Small intestine (tissue), 7 donors: ENCODE results near the gene OOSP1. TPM values are rescaled to one million over a fixed set of nuclear protein-coding genes. Genes with fewer than 3 reads are reported as not detected.

Experiments
- DNase-seq, 2 donors: peaks; one replicate each; pipeline versions ENCODE4 v3.0.0 to v3.0.0-alpha.2; 2013
- FAIRE-seq: peaks from 2 replicates; lab custom pipeline; 2012; peaks lifted over from hg19 to GRCh38; lab: Jason Lieb, UNC
- H3K27ac ChIP-seq, 3 donors: one replicate each; pipeline ENCODE4 v1.5.1; 2013; ENCODE audit warnings: low read length in 2 of 3, mild to moderate bottlenecking in 2 of 3, control low read depth in 1 of 3, inconsistent platforms in 1 of 3, low read depth in 1 of 3, moderate library complexity in 1 of 3
- H3K27me3 ChIP-seq, 3 donors: one replicate each; pipeline ENCODE4 v1.6.1; 2013; ENCODE audit warnings: low read length in 3 of 3, inconsistent platforms in 1 of 3; ENCODE audit not compliant: control insufficient read depth in 3 of 3, insufficient read depth in 3 of 3
- H3K36me3 ChIP-seq, 3 donors: one replicate each; pipeline ENCODE4 v1.6.1; 2013; ENCODE audit warnings: low read length in 3 of 3, inconsistent platforms in 1 of 3, low read depth in 1 of 3, mild to moderate bottlenecking in 1 of 3, moderate library complexity in 1 of 3; ENCODE audit not compliant: control insufficient read depth in 3 of 3, insufficient read depth in 2 of 3
- H3K4me1 ChIP-seq, 3 donors: one replicate each; pipeline ENCODE4 v1.6.1; 2013; ENCODE audit warnings: low read length in 2 of 3, inconsistent platforms in 1 of 3, low read depth in 1 of 3, mild to moderate bottlenecking in 1 of 3, moderate library complexity in 1 of 3; ENCODE audit not compliant: control insufficient read depth in 3 of 3, insufficient read depth in 2 of 3
- H3K4me3 ChIP-seq, 3 donors: one replicate each; pipeline ENCODE4 v1.5.1; 2013; ENCODE audit warnings: low read length in 3 of 3, control low read depth in 1 of 3, inconsistent platforms in 1 of 3, low read depth in 1 of 3, mild to moderate bottlenecking in 1 of 3, moderate library complexity in 1 of 3
- H3K9me3 ChIP-seq, 2 donors: one replicate each; pipeline ENCODE4 v1.6.1; 2013; ENCODE audit warnings: low read depth in 1 of 2, low read length in 1 of 2; ENCODE audit not compliant: control insufficient read depth in 2 of 2, insufficient read depth in 1 of 2
- WGBS, 3 donors: extraction: QIAGEN DNeasy Blood & Tissue Kit; methylation state at CpG; one replicate each; pipeline ENCODE4 v1.1.7; 2013; 5-methylcytosine and 5-hydroxymethylcytosine counted together
- polyA plus RNA-seq, 4 donors: library from polyadenylated mRNA; stranded (reverse) in 3 of 4; unstranded in 1 of 4; fragments of 200-250 nt in 3 of 4; fragments of 120-200 nt in 1 of 4; gene quantifications; one replicate each; pipeline versions ENCODE4 v1.2.1 to v1.2.3, GENCODE V29; 2013
- donor health status: healthy with polysubstance abuse.
- donor health status: control.
- donor health status: control.
- donor health status: Bipolar disorder and iron deficiency.
- donor health status: healthy.

The OOSP1 gene
- polyA plus RNA-seq, 4 donors = not detected

- 86 to 100% (median 93%) methylated on average over 1 of the region's 1 CpG for WGBS, 3 donors
- FAIRE-seq (no peak), DNase-seq (no peak)
- Histone ChIP-seq H3K9me3 (no peaks in the 10 kb centered on the region), H3K36me3 (no peaks in the 10 kb centered on the region), H3K27me3 (peaks cover 0 to 3% (median 0%) of the 10 kb centered on the region in 3 donors), H3K4me3 (no peak overlapping the region), H3K27ac (no peak overlapping the region), H3K4me1 (no peaks in the 10 kb centered on the region)
Measured at GRCh38 chr11:59983212-59983611, 45.0 kb downstream of the OOSP1 start.

GRCh38 chr11:59984368-59984767 lies 46.1 kb downstream of the OOSP1 start:
- no peak for DNase-seq
- Histone ChIP-seq H3K36me3 (no peaks in the 10 kb centered on the region), H3K9me3 (no peaks in the 10 kb centered on the region), H3K4me3 (no peak overlapping the region), H3K27ac (no peak overlapping the region), H3K4me1 (no peaks in the 10 kb centered on the region), H3K27me3 (peaks cover 0 to 3% (median 0%) of the 10 kb centered on the region in 3 donors)
- no peak for FAIRE-seq
- WGBS, 3 donors = 86 to 92% (median 91%) methylated on average over 3 of the region's 3 CpGs

- no peak for FAIRE-seq
- Histone ChIP-seq H3K27me3 (no peaks in the 10 kb centered on the region), H3K36me3 (no peaks in the 10 kb centered on the region), H3K9me3 (no peaks in the 10 kb centered on the region), H3K4me3 (no peak overlapping the region), H3K27ac (no peak overlapping the region), H3K4me1 (no peaks in the 10 kb centered on the region)
- DNase-seq = no peak
- WGBS, 3 donors = 62 to 83% (median 83%) methylated on average over 1 of the region's 1 CpG
Measured at GRCh38 chr11:59990421-59990820, 52.2 kb downstream of the OOSP1 start.

- H3K9me3 ChIP-seq = no peaks in the 10 kb centered on the region
- H3K4me3 ChIP-seq = no peak overlapping the region
- DNase-seq (no peak), FAIRE-seq (no peak)
- no peak overlapping the region for H3K27ac ChIP-seq
- H3K36me3 ChIP-seq = no peaks in the 10 kb centered on the region
- H3K27me3 ChIP-seq = no peaks in the 10 kb centered on the region
- 67 to 72% (median 70%) methylated on average over 5 of the region's 5 CpGs for WGBS, 3 donors
- no peaks in the 10 kb centered on the region for H3K4me1 ChIP-seq
Measured at GRCh38 chr11:59992425-59992824, 54.2 kb downstream of the OOSP1 start.

- H3K4me1 ChIP-seq = no peaks in the 10 kb centered on the region
- FAIRE-seq (no peak), DNase-seq (no peak)
- WGBS, 3 donors = 70 to 77% (median 74%) methylated on average over 2 of the region's 2 CpGs
- H3K9me3 ChIP-seq = no peaks in the 10 kb centered on the region
- H3K4me3 ChIP-seq = no peak overlapping the region
- H3K27me3 ChIP-seq = no peaks in the 10 kb centered on the region
- H3K36me3 ChIP-seq = no peaks in the 10 kb centered on the region
- H3K27ac ChIP-seq = no peak overlapping the region
Measured at GRCh38 chr11:59997800-59998199, 59.6 kb downstream of the OOSP1 start.

- Histone ChIP-seq H3K27ac (no peak overlapping the region), H3K9me3 (no peaks in the 10 kb centered on the region), H3K27me3 (no peaks in the 10 kb centered on the region), H3K36me3 (no peaks in the 10 kb centered on the region), H3K4me3 (no peak overlapping the region), H3K4me1 (no peaks in the 10 kb centered on the region)
- DNase-seq (peak in 1 of 2 donors; percentile 8), FAIRE-seq (no peak)
- 59 to 77% (median 76%) methylated on average over 4 of the region's 4 CpGs for WGBS, 3 donors
Measured at GRCh38 chr11:59999691-60000090, 61.5 kb downstream of the OOSP1 start.

- no peak overlapping the region for H3K4me3 ChIP-seq
- no peaks in the 10 kb centered on the region for H3K9me3 ChIP-seq
- FAIRE-seq (no peak), DNase-seq (no peak)
- no peak overlapping the region for H3K27ac ChIP-seq
- no peaks in the 10 kb centered on the region for H3K36me3 ChIP-seq
- no peaks in the 10 kb centered on the region for H3K4me1 ChIP-seq
- WGBS, 3 donors = 81 to 92% (median 83%) methylated on average over 2 of the region's 2 CpGs
- H3K27me3 ChIP-seq = no peaks in the 10 kb centered on the region
Measured at GRCh38 chr11:60003729-60004128, 65.5 kb downstream of the OOSP1 start.

GRCh38 chr11:60005360-60005759 lies 67.1 kb downstream of the OOSP1 start:
- no peaks in the 10 kb centered on the region for H3K4me1 ChIP-seq
- 96 to 98% (median 96%) methylated on average over 1 of the region's 1 CpG for WGBS, 3 donors
- H3K27me3 ChIP-seq = no peaks in the 10 kb centered on the region
- no peak overlapping the region for H3K4me3 ChIP-seq
- DNase-seq = no peak
- H3K27ac ChIP-seq = no peak overlapping the region
- H3K9me3 ChIP-seq = no peaks in the 10 kb centered on the region
- FAIRE-seq = no peak
- H3K36me3 ChIP-seq = no peaks in the 10 kb centered on the region
